PC-3 (cell line): ENCODE data around the gene QRSL1. TPM values are rescaled to one million over a fixed set of nuclear protein-coding genes. Genes with fewer than 3 reads are reported as not detected.

Experiments used
- ATAC-seq: fragments of 200-7000 bp; cut with Tn5 transposase; 2 replicates; pipeline ENCODE4 v1.9.1; 2020; ENCODE audit warnings: mild to moderate bottlenecking, moderate library complexity
- BruUV-seq: library from RNA; stranded (reverse); fragments of 400-500 nt; replicated peaks from 2 replicates; lab custom pipeline; 2021; lab: Mats Ljungman, UMichigan
- CTCF ChIA-PET: fragments of 300-600 bp; sonication (Branson Sonifier 250); formaldehyde crosslinking; loops from one replicate; lab custom pipeline; 2022; ENCODE audit warnings: antibody characterized with exemption; lab: Charles Lee
- POLR2A ChIA-PET: fragments of 300-600 bp; sonication (Branson Sonifier 250); formaldehyde crosslinking; loops from one replicate; lab custom pipeline; 2022; ENCODE audit warnings: antibody characterized with exemption; ENCODE audit not compliant: unreplicated experiment; lab: Charles Lee
- DNase-seq: peaks from one replicate; pipeline ENCODE4 v3.0.0-alpha.2; 2015
- H2AFZ ChIP-seq: fragments of 300-600 bp; sonication (generic); 2 replicates; pipeline ENCODE4 v1.6.0; 2016; ENCODE audit warnings: antibody characterized with exemption, low read length
- H3F3A ChIP-seq: fragments of 300-600 bp; sonication (generic); one replicate; pipeline ENCODE4 v1.6.0; 2017; ENCODE audit warnings: antibody characterized with exemption, low read length, control low read depth, mild to moderate bottlenecking; ENCODE audit not compliant: unreplicated experiment
- H3K27ac ChIP-seq: fragments of 300-600 bp; sonication (generic); 2 replicates; pipeline ENCODE4 v1.5.1; 2016; ENCODE audit warnings: mild to moderate bottlenecking, low read length
- H3K27me3 ChIP-seq: fragments of 300-600 bp; sonication (generic); 2 replicates; pipeline ENCODE4 v1.6.1; 2016; ENCODE audit warnings: low read length, mixed read lengths
- H3K36me3 ChIP-seq: fragments of 300-600 bp; sonication (generic); 2 replicates; pipeline ENCODE4 v1.6.1; 2016; ENCODE audit warnings: low read depth, mixed run types, low read length, mixed read lengths
- H3K4me1 ChIP-seq: fragments of 300-600 bp; sonication (generic); 2 replicates; pipeline ENCODE4 v1.5.1; 2016; ENCODE audit warnings: low read length; ENCODE audit not compliant: insufficient read depth
- H3K4me2 ChIP-seq: fragments of 300-600 bp; sonication (generic); 2 replicates; pipeline ENCODE4 v1.6.0; 2016; ENCODE audit warnings: low read length
- H3K4me3 ChIP-seq: fragments of 300-600 bp; sonication (generic); 2 replicates; pipeline ENCODE4 v1.5.1; 2016; ENCODE audit warnings: mild to moderate bottlenecking, low read length, mixed read lengths
- H3K79me2 ChIP-seq: fragments of 300-600 bp; sonication (generic); 2 replicates; pipeline ENCODE4 v1.6.1; 2017; ENCODE audit warnings: low read length, mixed read lengths
- H3K9ac ChIP-seq: fragments of 300-600 bp; sonication (generic); 2 replicates; pipeline ENCODE4 v1.6.0; 2016; ENCODE audit warnings: mild to moderate bottlenecking, low read length
- H3K9me2 ChIP-seq: fragments of 300-600 bp; sonication (generic); replicated peaks from 2 replicates; pipeline ENCODE4 v1.6.1; 2016; ENCODE audit warnings: mixed run types, low read length, mixed read lengths
- H3K9me3 ChIP-seq: fragments of 300-600 bp; sonication (generic); 2 replicates; pipeline ENCODE4 v1.6.1; 2016; ENCODE audit warnings: low read length, mixed read lengths
- H4K20me1 ChIP-seq: fragments of 300-600 bp; sonication (generic); 2 replicates; pipeline ENCODE4 v1.6.1; 2016; ENCODE audit warnings: low read length, mixed read lengths
- EZH2 ChIP-seq: fragments of 300-600 bp; sonication (generic); IDR thresholded peaks from one replicate; pipeline ENCODE4 v1.6.1; 2017; ENCODE audit warnings: antibody characterized with exemption, mild to moderate bottlenecking, low read length; ENCODE audit not compliant: unreplicated experiment
- EZH2phosphoT487 ChIP-seq: fragments of 300-600 bp; sonication (generic); IDR thresholded peaks from 2 replicates; pipeline ENCODE4 v1.6.1; 2018; ENCODE audit warnings: mild to moderate bottlenecking, antibody characterized with exemption, low read length, borderline replicate concordance
- intact Hi-C: fragments of 100-400 bp; cut with micrococcal nuclease; formaldehyde crosslinking; loops from 2 replicates; pipeline ENCODE4 v1.9.0; 2023
- total RNA-seq: library from RNA; depleted of rRNA; stranded (reverse); fragments of >200 nt; gene quantifications from 2 replicates; pipeline ENCODE4 v1.2.3, GENCODE V29; 2014
- TF ChIP-seq, protein P1 (sequence below): fragments of 300-600 bp; sonication (generic); conservative IDR thresholded peaks from 2 replicates; pipeline ENCODE4 v1.5.1; 2017; ENCODE audit warnings: antibody characterized with exemption, low read depth, mild to moderate bottlenecking, low read length

The QRSL1 gene
- total RNA-seq, 1 experiment from 2014 or later: 10.0 TPM

DNA sequence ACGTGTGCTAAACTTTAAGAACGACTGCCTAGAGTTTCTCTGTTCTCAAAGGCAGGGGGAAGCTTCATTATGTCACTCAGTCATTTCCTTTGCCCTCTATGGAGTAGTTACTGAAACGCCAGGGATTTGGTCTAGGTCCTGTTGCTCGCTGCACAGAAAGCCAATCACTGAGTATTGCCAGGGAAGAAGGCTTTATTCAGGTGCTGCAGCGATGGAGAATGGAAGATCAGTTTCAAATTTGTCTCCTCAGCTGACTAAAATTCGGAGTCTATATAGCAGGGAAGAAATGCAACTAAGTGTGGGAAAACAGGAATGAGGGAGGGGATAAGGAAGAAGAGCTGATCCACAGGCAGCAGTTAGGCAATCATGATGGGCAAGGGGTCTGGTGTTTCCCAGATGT is 75.8 kb downstream of the QRSL1 start:
- intact Hi-C loops: no loop called here
- ChIA-PET POLR2A (no interaction called here), CTCF (no interaction called here)
- Histone ChIP-seq H3K27me3 (no peaks in the 10 kb centered on the region), H3K4me3 (no peak overlapping the region), H3K36me3 (no peaks in the 10 kb centered on the region), H4K20me1 (no peaks in the 10 kb centered on the region), H3K27ac (no peak overlapping the region), H3K9ac (no peak overlapping the region), H3K9me2 (no peaks in the 10 kb centered on the region), H3K9me3 (no peaks in the 10 kb centered on the region), H2AFZ (no peak overlapping the region), H3K79me2 (no peaks in the 10 kb centered on the region), H3K4me2 (no peak overlapping the region), H3F3A (no peaks in the 10 kb centered on the region), H3K4me1 (no peaks in the 10 kb centered on the region)
- BruUV-seq: no TSS peak
- TF ChIP-seq EZH2 (no peak), EZH2phosphoT487 (no peak)
- TF ChIP-seq, protein P1, sequence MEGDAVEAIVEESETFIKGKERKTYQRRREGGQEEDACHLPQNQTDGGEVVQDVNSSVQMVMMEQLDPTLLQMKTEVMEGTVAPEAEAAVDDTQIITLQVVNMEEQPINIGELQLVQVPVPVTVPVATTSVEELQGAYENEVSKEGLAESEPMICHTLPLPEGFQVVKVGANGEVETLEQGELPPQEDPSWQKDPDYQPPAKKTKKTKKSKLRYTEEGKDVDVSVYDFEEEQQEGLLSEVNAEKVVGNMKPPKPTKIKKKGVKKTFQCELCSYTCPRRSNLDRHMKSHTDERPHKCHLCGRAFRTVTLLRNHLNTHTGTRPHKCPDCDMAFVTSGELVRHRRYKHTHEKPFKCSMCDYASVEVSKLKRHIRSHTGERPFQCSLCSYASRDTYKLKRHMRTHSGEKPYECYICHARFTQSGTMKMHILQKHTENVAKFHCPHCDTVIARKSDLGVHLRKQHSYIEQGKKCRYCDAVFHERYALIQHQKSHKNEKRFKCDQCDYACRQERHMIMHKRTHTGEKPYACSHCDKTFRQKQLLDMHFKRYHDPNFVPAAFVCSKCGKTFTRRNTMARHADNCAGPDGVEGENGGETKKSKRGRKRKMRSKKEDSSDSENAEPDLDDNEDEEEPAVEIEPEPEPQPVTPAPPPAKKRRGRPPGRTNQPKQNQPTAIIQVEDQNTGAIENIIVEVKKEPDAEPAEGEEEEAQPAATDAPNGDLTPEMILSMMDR: no peak
- no peak for DNase-seq
- no peak for ATAC-seq

DNA sequence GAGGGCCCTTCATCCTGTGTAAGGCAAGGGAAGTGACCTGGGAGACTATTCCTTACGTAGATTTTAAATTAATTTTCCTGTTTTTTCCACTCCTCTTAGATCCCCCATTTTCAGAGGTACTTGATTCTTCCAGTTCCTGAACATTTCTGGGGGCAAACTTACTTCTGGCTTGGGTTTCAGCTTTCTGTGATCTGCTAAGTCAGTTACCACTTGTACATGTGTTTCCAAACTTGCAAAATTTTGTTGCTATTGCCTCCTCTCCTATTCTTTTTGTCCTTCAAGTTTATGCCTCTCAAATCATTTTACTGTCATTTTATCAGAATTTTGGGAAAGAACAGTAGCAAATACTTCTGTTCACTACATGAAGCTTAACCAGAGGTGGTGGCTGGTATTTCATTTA is 81.2 kb downstream of the QRSL1 start:
- H3K9me2 ChIP-seq: no peaks in the 10 kb centered on the region
- H2AFZ ChIP-seq: no peak overlapping the region
- intact Hi-C loops: no loop called here
- no peaks in the 10 kb centered on the region for H4K20me1 ChIP-seq
- no peaks in the 10 kb centered on the region for H3K79me2 ChIP-seq
- H3K4me2 ChIP-seq: no peak overlapping the region
- H3K9me3 ChIP-seq: no peaks in the 10 kb centered on the region
- no peaks in the 10 kb centered on the region for H3K4me1 ChIP-seq
- ATAC-seq (no peak), DNase-seq (no peak)
- no peaks in the 10 kb centered on the region for H3K27me3 ChIP-seq
- H3K9ac ChIP-seq: no peak overlapping the region
- TF ChIP-seq, protein P1: no peak
- TF ChIP-seq EZH2phosphoT487: no peak
- no peak for TF ChIP-seq EZH2
- POLR2A ChIA-PET: no interaction called here
- CTCF ChIA-PET: no interaction called here
- no peak overlapping the region for H3K27ac ChIP-seq
- H3K4me3 ChIP-seq: no peak overlapping the region
- BruUV-seq: no TSS peak
- H3F3A ChIP-seq: no peaks in the 10 kb centered on the region
- H3K36me3 ChIP-seq: no peaks in the 10 kb centered on the region

DNA sequence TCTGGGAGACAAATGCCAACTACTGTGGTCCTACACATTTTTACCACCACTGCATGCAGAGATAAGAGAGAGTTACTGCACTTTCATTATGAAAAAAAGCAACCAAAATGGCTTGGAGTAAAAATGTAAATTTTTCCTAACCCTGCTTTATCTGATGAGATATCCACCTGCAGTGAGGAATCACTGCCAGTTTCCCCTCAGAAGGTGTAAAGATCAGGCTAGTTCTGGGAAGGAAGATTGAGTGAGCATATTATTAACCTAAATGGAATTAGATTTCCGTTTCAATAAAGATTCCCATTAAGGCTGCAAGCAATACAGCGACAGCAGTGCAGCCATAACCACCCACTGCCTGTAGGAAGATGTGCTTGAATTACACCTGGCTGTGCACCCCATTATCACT is 84.9 kb downstream of the QRSL1 start:
- Histone ChIP-seq H3K4me1 (no peaks in the 10 kb centered on the region), H3K9ac (no peak overlapping the region), H3K79me2 (no peaks in the 10 kb centered on the region), H3K27me3 (no peaks in the 10 kb centered on the region), H3K36me3 (no peaks in the 10 kb centered on the region), H4K20me1 (no peaks in the 10 kb centered on the region), H3K9me3 (no peaks in the 10 kb centered on the region), H3K27ac (no peak overlapping the region), H3F3A (no peaks in the 10 kb centered on the region), H2AFZ (no peak overlapping the region), H3K4me3 (no peak overlapping the region), H3K4me2 (no peak overlapping the region), H3K9me2 (no peaks in the 10 kb centered on the region)
- POLR2A ChIA-PET: no interaction called here
- no peak for DNase-seq
- TF ChIP-seq EZH2 (no peak), EZH2phosphoT487 (no peak)
- TF ChIP-seq, protein P1: no peak
- intact Hi-C loops: no loop called here
- ATAC-seq: no peak
- CTCF ChIA-PET: no interaction called here
- BruUV-seq: no TSS peak
